HG03432 (cell line): ENCODE results near the gene ITGB1BP1.

ENCODE experiments used
- ATAC-seq: cut with Tn5 transposase; IDR thresholded peaks from one replicate; pipeline ENCODE4 v1.9.1; 2021; ENCODE audit warnings: mild to moderate bottlenecking, moderate library complexity; ENCODE audit not compliant: unreplicated experiment

The ITGB1BP1 gene

GRCh38 chr2:9380702-9381628 lies 42.4 kb downstream of the ITGB1BP1 start:
- ATAC-seq = no peak

GRCh38 chr2:9379391-9379755 lies 44.0 kb downstream of the ITGB1BP1 start:
- ATAC-seq = no peak

- ATAC-seq = no peak
Measured at GRCh38 chr2:9378433-9379390, 44.6 kb downstream of the ITGB1BP1 start.

GRCh38 chr2:9377461-9378097 lies 45.7 kb downstream of the ITGB1BP1 start:
- ATAC-seq = no peak

- ATAC-seq = no peak
Measured at GRCh38 chr2:9375857-9376428, 47.4 kb downstream of the ITGB1BP1 start.

GRCh38 chr2:9374071-9374730 lies 49.1 kb downstream of the ITGB1BP1 start:
- ATAC-seq = no peak

GRCh38 chr2:9373476-9373875 lies 49.9 kb downstream of the ITGB1BP1 start:
- ATAC-seq = no peak

- peak; percentile 73 for ATAC-seq
Measured at GRCh38 chr2:9373047-9373446, 50.3 kb downstream of the ITGB1BP1 start.

GRCh38 chr2:9370746-9371145 lies 52.6 kb downstream of the ITGB1BP1 start:
- no peak for ATAC-seq

GRCh38 chr2:9366026-9366425 lies 57.3 kb downstream of the ITGB1BP1 start:
- no peak for ATAC-seq

- ATAC-seq = no peak
Measured at GRCh38 chr2:9365498-9366019, 57.8 kb downstream of the ITGB1BP1 start.

- no peak for ATAC-seq
Measured at GRCh38 chr2:9364791-9365497, 58.4 kb downstream of the ITGB1BP1 start.

- ATAC-seq = no peak
Measured at GRCh38 chr2:9364373-9364772, 59.0 kb downstream of the ITGB1BP1 start.

GRCh38 chr2:9360701-9361100 lies 62.6 kb downstream of the ITGB1BP1 start:
- no peak for ATAC-seq

GRCh38 chr2:9360110-9360509 lies 63.2 kb downstream of the ITGB1BP1 start:
- ATAC-seq = no peak

- no peak for ATAC-seq
Measured at GRCh38 chr2:9359463-9359862, 63.9 kb downstream of the ITGB1BP1 start.

GRCh38 chr2:9358846-9359245 lies 64.5 kb downstream of the ITGB1BP1 start:
- no peak for ATAC-seq

- no peak for ATAC-seq
Measured at GRCh38 chr2:9356261-9356660, 67.1 kb downstream of the ITGB1BP1 start.

- no peak for ATAC-seq
Measured at GRCh38 chr2:9355716-9356115, 67.6 kb downstream of the ITGB1BP1 start.
